VCaP (cell line): ENCODE data around the gene PRKCB.
"Not testable (repeated sequence)": the region's sequence is repeated elsewhere in the genome, so short reads cannot be mapped to it uniquely, and the experiment has no call there.

Experiments used
- H3K27ac ChIP-seq: fragments of 450-650 bp; 2 replicates; pipeline ENCODE4 v1.5.1; 2017
- CTCF ChIP-seq: fragments of 450-650 bp; conservative IDR thresholded peaks from 2 replicates; pipeline ENCODE4 v1.5.1; 2017; ENCODE audit warnings: mild to moderate bottlenecking, moderate library complexity

PRKCB gene

GRCh38 chr16:24023621-24024020 is 187.8 kb downstream of the PRKCB start:
- TF ChIP-seq CTCF = no peak
- no peak overlapping the region for H3K27ac ChIP-seq

GRCh38 chr16:24024971-24025370 is 189.2 kb downstream of the PRKCB start:
- H3K27ac ChIP-seq = no peak overlapping the region
- TF ChIP-seq CTCF = no peak

- no peak overlapping the region for H3K27ac ChIP-seq
- no peak for TF ChIP-seq CTCF
Observed at GRCh38 chr16:24027466-24027865, 191.7 kb downstream of the PRKCB start.

GRCh38 chr16:24029841-24030240 is 194.1 kb downstream of the PRKCB start:
- not testable (repeated sequence) for H3K27ac ChIP-seq

- TF ChIP-seq CTCF = no peak
- H3K27ac ChIP-seq = no peak overlapping the region
Observed at GRCh38 chr16:24035127-24035842, 199.5 kb downstream of the PRKCB start.

- no peak overlapping the region for H3K27ac ChIP-seq
- TF ChIP-seq CTCF = no peak
Observed at GRCh38 chr16:24036038-24036543, 200.3 kb downstream of the PRKCB start.

- H3K27ac ChIP-seq = no peak overlapping the region
- peak; percentile 73 for TF ChIP-seq CTCF
Observed at GRCh38 chr16:24036614-24037013, 200.8 kb downstream of the PRKCB start.

GRCh38 chr16:24037335-24037734 is 201.6 kb downstream of the PRKCB start:
- no peak overlapping the region for H3K27ac ChIP-seq
- no peak for TF ChIP-seq CTCF
